Tongue (tissue), 2 donors: Measurements from ENCODE around the gene NMNAT3. TPM values are rescaled to one million over a fixed set of nuclear protein-coding genes. Genes with fewer than 3 reads are reported as not detected.

Experiments used
- DNase-seq: peaks from one replicate; pipeline ENCODE4 v3.0.0-alpha.2; 2015
- total RNA-seq: library from RNA; depleted of rRNA; stranded (reverse); fragments of >200 nt; gene quantifications from one replicate; pipeline ENCODE4 v1.2.3, GENCODE V29; 2014

Gene NMNAT3
- total RNA-seq, 1 donor from 2014 or later, result 7.5 TPM

GRCh38 chr3:139540651-139541531 lies 136.9 kb downstream of the NMNAT3 start:
- no peak for DNase-seq

DNA sequence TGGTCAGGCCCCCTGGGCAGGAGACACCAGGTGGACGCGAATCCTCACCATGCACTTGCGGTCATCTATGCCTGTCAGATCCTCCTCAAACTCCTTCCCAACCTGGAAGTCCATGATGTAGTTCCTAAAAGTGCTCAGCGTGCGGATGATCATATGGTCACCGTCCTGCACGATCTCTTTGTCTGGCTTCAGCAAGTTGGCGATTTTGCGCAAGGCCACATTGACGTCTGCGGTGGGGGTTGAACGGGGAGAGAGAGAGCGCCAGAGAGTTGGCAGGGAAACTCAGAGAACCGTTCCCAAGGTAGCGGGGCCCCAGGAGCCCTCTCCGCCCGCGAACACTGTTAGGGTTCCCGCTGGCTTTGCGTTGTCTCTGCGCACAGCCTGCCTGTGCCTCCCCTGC lies 139.0 kb downstream of the NMNAT3 start:
- DNase-seq, result peak; percentile 42

GRCh38 chr3:139537795-139538621 lies 139.8 kb downstream of the NMNAT3 start:
- DNase-seq, result peak; percentile 20

DNA sequence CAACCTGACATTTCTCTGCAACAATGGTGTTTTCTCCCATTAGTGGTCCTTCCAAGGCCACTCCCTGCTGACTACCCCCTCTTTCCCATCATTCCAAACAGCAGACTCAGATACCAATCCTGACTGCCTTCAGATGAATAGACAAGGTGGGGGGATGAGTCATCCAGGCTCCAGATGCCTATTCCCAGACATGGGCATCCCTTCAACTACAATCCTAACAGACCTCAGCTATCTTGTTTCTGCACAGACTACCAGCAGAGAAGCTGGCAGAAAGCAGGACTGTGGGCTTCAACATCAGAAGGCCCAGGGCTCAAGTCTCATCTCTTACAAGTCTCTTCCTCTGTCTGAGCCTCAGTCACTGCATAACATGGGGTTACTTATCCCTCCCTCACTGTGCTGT lies 140.4 kb downstream of the NMNAT3 start:
- no peak for DNase-seq

DNA sequence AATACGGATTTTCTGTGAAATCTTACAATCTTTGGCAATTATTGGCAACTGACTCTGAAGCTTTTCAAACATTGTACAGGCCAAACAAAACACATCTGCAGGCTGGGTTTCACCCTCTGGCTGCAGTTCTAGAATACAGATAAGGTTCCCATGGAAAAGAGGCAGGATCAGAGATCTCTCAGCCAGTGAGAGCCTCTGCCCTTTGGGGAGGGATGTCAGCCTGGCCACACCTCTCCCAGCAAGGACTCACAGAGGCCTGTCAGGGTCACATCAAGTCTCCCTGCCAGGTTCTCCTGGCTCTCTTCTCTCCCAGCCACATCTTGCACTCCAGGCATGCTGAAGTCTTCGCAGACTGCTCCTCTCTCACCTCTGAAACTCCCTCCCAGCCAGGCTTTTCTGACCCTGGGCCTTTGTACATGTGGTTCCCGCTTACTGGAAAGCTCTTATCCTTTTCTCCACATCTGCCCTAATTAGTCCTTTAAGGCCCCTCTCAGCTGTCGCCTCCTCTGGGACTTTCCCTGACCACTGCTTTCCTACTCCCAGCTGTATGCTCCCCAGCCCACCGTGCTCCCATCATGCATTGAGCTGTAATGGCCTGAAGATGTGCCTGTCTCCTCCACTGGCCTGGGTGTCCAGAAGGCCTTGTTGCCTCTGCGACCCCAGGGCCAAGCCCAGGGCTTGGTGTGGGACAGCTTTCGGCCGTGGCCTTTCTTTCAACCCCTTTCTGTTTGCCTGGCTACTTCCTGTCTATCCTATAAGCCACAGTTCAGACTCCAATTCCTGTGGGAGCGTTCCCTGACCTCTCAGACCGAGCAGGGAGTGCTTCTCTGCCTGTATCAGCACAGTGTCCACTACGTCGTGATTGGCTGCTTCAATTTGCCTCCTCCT lies 142.5 kb downstream of the NMNAT3 start:
- peak; percentile 48 for DNase-seq

- peak; percentile 69 for DNase-seq
These were observed 143.3 kb downstream of the NMNAT3 start for GRCh38 chr3:139534455-139534812.

- peak; percentile 72 for DNase-seq
These were observed 143.9 kb downstream of the NMNAT3 start for GRCh38 chr3:139533781-139534454.

GRCh38 chr3:139532976-139533375 lies 144.8 kb downstream of the NMNAT3 start:
- peak; percentile 54 for DNase-seq

GRCh38 chr3:139530717-139531116 lies 147.1 kb downstream of the NMNAT3 start:
- DNase-seq, result no peak

DNA sequence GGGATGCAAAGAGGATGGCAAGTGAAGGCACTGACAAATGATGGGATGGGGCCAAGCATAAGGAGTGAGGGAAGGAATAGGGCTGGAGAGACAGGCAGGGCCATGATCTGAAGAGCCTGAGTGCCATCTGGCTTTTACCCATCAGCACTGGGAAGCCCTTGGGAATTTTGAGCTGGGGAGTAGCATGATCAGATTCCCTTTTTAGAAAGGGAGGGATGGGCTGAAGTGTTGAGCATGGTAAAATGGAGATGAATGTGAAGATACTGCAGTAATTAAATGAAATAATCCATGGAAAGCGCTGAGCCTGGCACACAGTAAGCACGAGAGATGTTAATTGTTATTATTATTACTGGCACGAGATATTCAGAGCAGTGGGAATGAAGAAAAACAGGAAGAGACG lies 148.1 kb downstream of the NMNAT3 start:
- DNase-seq, result peak; percentile 40

DNA sequence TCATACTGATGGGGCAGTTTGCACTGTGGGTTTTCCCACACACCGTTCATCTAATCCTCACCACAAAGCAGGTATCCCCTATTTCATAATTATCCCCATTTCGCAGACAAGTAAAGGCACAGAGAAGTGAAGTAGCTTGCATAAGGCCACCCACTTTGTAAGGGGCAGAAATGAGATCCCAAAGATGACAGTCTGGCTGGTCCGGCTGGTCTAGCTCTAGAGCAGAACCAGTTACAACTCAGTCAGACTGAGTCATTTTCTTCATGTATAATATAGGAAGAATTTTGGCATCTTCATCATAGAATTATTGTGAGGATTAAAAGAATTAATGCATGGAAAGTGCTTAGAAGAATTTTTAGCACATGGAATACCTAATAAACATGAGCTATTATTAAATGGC lies 148.8 kb downstream of the NMNAT3 start:
- DNase-seq, result no peak

DNA sequence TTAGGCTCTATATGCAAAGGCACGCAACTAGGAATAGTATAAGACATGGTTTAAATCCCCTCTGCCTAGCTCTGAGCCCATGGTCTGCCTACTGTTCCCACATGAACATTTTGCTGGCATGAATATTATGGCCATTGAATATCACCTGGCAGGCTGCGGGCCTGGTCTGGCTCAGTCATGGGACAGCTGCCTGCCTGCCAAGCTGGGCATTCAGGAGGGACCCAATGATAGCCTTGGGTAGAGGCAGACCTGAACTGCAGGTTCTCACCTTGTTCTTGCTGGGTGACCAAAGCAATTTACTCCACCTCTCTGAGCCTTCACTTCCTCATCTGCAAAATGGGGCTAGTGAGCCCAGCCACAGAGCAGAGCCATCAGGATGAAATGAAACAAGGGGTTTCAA lies 149.5 kb downstream of the NMNAT3 start:
- no peak for DNase-seq

DNA sequence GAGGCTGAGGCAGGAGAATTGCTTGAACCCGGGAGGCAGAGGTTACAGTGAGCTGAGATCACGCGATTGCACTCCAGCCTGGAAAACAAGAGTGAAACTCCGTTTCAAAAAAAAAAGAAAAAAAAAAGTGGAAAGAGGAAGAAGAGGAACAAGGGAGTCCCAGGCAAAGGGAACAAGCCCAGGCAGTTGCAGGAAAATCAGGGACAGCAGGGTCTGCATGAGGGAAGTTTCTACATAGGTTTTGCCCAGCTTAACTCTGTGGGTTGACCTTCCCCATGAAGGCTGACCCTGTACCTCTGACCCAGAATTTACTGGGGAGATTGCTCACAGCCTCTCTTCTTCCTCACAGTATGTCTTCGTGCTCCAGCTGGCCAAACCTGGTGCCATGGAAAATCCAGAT lies 150.5 kb downstream of the NMNAT3 start:
- no peak for DNase-seq

- no peak for DNase-seq
These were observed 151.6 kb downstream of the NMNAT3 start for GRCh38 chr3:139526146-139526545.

DNA sequence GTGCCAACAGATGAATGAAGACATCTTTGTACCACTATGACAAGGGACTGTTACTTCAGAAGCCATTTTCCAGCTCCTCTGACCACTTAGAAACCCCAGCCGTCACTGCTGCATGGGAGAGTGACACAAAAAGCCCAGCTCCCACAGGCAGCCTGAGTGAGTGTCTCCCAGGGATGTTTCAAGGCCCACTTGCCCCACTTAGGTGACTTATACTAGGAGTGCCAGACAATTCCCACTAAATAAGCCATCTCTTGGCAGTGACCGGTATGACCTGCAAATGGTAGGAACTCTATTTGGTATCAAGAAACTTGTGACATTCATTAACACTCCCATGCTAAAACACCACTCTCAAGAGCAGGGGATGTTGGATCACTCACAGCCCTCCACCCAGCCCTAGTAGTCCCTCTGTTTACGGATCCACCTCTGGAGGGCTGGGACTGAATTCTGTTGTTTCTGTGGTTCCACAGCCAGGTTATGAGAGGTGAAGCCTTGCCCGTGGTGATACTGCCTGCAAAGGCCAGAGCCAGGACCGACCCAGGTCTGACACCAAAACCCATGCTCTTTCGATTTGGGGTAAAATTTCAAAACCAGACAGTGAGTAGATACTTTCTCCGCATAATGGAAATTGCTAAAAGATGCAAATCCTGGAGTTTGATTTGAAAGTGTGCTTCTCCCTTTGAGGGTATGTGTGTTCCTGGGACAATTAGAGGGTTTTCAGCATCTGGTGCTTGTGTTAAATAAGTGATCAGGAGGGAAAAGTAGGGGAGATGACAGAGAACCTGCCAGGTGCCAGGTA lies 152.7 kb downstream of the NMNAT3 start:
- no peak for DNase-seq

GRCh38 chr3:139523718-139524117 lies 154.1 kb downstream of the NMNAT3 start:
- no peak for DNase-seq

DNA sequence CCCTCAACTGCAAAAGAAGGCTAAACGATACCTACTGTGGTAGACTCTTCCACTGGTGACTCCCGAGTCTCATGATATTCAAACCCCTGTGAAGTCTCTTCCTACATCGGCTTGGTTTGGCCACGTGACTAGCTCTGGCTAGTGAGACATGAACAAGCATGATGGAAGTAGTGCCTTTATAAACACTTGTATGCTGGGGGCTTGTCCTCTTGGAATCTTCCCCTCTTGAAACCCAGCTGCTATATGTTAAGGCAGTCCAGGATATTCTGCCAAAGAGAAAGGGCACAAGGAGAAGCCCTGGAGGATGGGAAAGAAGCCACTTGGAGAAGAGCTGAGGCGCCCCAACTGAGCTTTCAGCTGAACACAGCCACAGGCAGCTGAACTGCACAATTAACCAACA lies 154.6 kb downstream of the NMNAT3 start:
- no peak for DNase-seq

DNA sequence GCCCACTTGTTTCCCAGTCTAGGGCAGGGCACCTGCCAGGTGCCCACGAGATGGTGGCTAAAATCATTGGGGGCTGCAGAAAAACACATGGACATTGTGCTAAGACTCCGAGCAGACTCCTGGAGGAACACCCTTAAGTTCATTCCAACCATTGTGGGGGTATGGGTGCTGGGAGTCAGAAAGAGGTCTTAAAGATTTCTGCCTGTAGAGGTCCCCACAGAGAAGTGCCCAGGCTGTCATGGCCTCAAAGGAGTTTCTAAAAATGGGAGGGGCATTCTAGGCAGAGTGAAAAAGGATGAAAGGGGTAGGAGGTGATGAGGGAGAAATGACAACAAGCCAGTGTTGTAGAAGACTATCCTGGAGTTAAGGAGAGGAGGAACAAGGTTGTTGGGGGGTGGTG lies 155.4 kb downstream of the NMNAT3 start:
- no peak for DNase-seq

- DNase-seq, result no peak
These were observed 156.0 kb downstream of the NMNAT3 start for GRCh38 chr3:139521816-139522215.

DNA sequence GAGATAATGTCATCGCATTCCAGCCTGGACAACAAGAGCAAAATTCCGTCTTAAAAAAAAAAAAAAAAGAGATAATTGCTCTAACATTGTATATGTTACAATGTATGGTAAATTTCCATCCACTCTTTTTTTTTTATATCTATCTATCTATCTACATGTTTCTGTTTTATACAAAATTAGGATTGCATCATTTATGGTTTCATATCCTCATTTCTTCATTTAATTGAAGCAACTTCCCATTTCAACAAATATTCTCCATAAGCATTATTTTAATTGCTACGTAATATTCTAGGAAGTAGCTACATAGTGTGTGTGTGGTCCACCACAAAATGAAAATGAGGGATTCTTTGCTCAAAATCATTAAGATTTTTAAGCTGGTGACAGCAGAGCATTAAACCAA lies 156.6 kb downstream of the NMNAT3 start:
- no peak for DNase-seq
